HepG2 (cell line): ENCODE data around the gene ADAMTS13. TPM values are rescaled to one million over a fixed set of nuclear protein-coding genes. Genes with fewer than 3 reads are reported as not detected.
A peak's percentile ranks its signal among the peaks of the same experiment; 100 is the strongest.

Source experiments
- CHCHD3 ChIP-seq: sonication (generic); formaldehyde crosslinking; IDR thresholded peaks from 2 replicates; pipeline ENCODE4 v1.8.0; 2022; ENCODE audit warnings: mild to moderate bottlenecking, missing genetic modification reagents, moderate library complexity
- FOXO4 ChIP-seq: sonication (generic); formaldehyde crosslinking; conservative IDR thresholded peaks from 2 replicates; pipeline ENCODE4 v1.8.1; 2023; ENCODE audit warnings: missing genetic modification reagents
- KLF11 ChIP-seq: IDR thresholded peaks from 2 replicates; pipeline ENCODE4 v1.6.1; 2016; ENCODE audit warnings: missing compliant biosample characterization
- KLF16 ChIP-seq, 2 experiments: sonication (generic) in 1 of 2; formaldehyde crosslinking in 1 of 2; IDR thresholded peaks; 2 replicates each; pipeline versions ENCODE4 v1.6.1 to v1.8.0; 2016 to 2023; ENCODE audit warnings: missing genetic modification reagents in 2 of 2, missing compliant biosample characterization in 1 of 2
- MAZ ChIP-seq, 2 experiments: sonication (generic) in 1 of 2; formaldehyde crosslinking in 1 of 2; IDR thresholded peaks; 2 replicates each; pipeline versions ENCODE4 v1.5.0 to v1.6.1; 2012 to 2020; ENCODE audit warnings: low read depth in 2 of 2, mild to moderate bottlenecking in 2 of 2, borderline replicate concordance in 1 of 2, improper control_type of control experiment in 1 of 2, low read length in 1 of 2, missing genetic modification reagents in 1 of 2, moderate library complexity in 1 of 2
- NFATC3 ChIP-seq: sonication (generic); formaldehyde crosslinking; IDR thresholded peaks from 2 replicates; pipeline ENCODE4 v1.5.1; 2020; ENCODE audit warnings: mild to moderate bottlenecking, missing genetic modification reagents
- PHF20 ChIP-seq: sonication (generic); formaldehyde crosslinking; IDR thresholded peaks from 2 replicates; pipeline ENCODE4 v1.5.0; 2020; ENCODE audit warnings: mild to moderate bottlenecking, missing genetic modification reagents
- PTBP1 ChIP-seq: fragments of 200-400 bp; formaldehyde crosslinking; IDR thresholded peaks from 2 replicates; pipeline ENCODE4 v1.6.1; 2018; ENCODE audit warnings: low read length, low read depth; ENCODE audit not compliant: poor library complexity, severe bottlenecking
- SNAPC2 ChIP-seq: sonication (generic); formaldehyde crosslinking; IDR thresholded peaks from 2 replicates; pipeline ENCODE4 v1.8.1; 2022; ENCODE audit warnings: mild to moderate bottlenecking, missing genetic modification reagents
- ZBTB46 ChIP-seq: sonication (generic); formaldehyde crosslinking; IDR thresholded peaks from 2 replicates; pipeline ENCODE4 v1.4.0; 2020; ENCODE audit warnings: mild to moderate bottlenecking, missing genetic modification reagents, borderline replicate concordance
- ZNF232 ChIP-seq: sonication (generic); formaldehyde crosslinking; IDR thresholded peaks from 2 replicates; pipeline ENCODE4 v1.4.0; 2020; ENCODE audit warnings: missing genetic modification reagents, borderline replicate concordance
- ZNF335 ChIP-seq: sonication (generic); formaldehyde crosslinking; IDR thresholded peaks from 2 replicates; pipeline ENCODE4 v1.4.0; 2020; ENCODE audit warnings: missing genetic modification reagents
- ZNF562 ChIP-seq: sonication (generic); formaldehyde crosslinking; IDR thresholded peaks from 2 replicates; pipeline ENCODE4 v1.8.0; 2022; ENCODE audit warnings: missing genetic modification reagents, borderline replicate concordance
- ZNF564 ChIP-seq: sonication (generic); formaldehyde crosslinking; IDR thresholded peaks from 2 replicates; pipeline ENCODE4 v1.8.1; 2023; ENCODE audit warnings: mild to moderate bottlenecking, missing genetic modification reagents
- ZNF674 ChIP-seq: sonication (generic); formaldehyde crosslinking; IDR thresholded peaks from 2 replicates; pipeline ENCODE4 v1.5.0; 2020; ENCODE audit warnings: low read depth, mild to moderate bottlenecking, missing genetic modification reagents
- ZNF7 ChIP-seq: IDR thresholded peaks from 2 replicates; pipeline ENCODE4 v1.6.1; 2016; ENCODE audit warnings: missing biosample characterization, missing genetic modification reagents
- ZSCAN20 ChIP-seq: sonication (generic); formaldehyde crosslinking; IDR thresholded peaks from 2 replicates; pipeline ENCODE4 v1.4.0; 2020; ENCODE audit warnings: missing genetic modification reagents, mild to moderate bottlenecking, borderline replicate concordance
- ZSCAN21 ChIP-seq: sonication (generic); formaldehyde crosslinking; IDR thresholded peaks from 2 replicates; pipeline ENCODE4 v1.8.0; 2022; ENCODE audit warnings: mild to moderate bottlenecking, missing genetic modification reagents, moderate library complexity, borderline replicate concordance
- polyA plus RNA-seq, 8 experiments: library from polyadenylated mRNA; depleted of rRNA in 3 of 8; stranded (reverse) in 7 of 8; unstranded in 1 of 8; fragments of >200 nt; fragmentation: Illumina TruSeq in 4 of 8; extraction: Trizol in 4 of 8; gene quantifications; 2 replicates each; pipeline versions ENCODE4 v1.2.1 to v1.2.3, GENCODE V29; 2011 to 2016; ENCODE audit warnings: low read depth in 4 of 8, missing spikeins in 1 of 8, mixed read lengths in 1 of 8; ENCODE audit not compliant: insufficient read depth in 1 of 8
- total RNA-seq, 5 experiments: library from RNA; depleted of rRNA; stranded (reverse); fragments of >200 nt; fragmentation: Illumina TruSeq; extraction: Trizol; gene quantifications; 2 replicates each; pipeline ENCODE4 v1.2.3, GENCODE V29; 2016; ENCODE audit warnings: low read depth in 1 of 5
- TF ChIP-seq, protein P1 (sequence below): sonication (generic); formaldehyde crosslinking; IDR thresholded peaks from 2 replicates; pipeline ENCODE4 v1.8.1; 2023; ENCODE audit warnings: mild to moderate bottlenecking, missing genetic modification reagents
- TF ChIP-seq, protein P2 (sequence below): sonication (generic); formaldehyde crosslinking; IDR thresholded peaks from 2 replicates; pipeline ENCODE4 v1.9.0; 2022; ENCODE audit warnings: missing genetic modification reagents, mild to moderate bottlenecking, borderline replicate concordance

The ADAMTS13 gene
- total and polyA plus RNA-seq, 2 of the 13 experiments (the other 11 are each of a cell fraction or from before 2014, with no cell fraction given): 0.91 to 4.5 TPM

DNA sequence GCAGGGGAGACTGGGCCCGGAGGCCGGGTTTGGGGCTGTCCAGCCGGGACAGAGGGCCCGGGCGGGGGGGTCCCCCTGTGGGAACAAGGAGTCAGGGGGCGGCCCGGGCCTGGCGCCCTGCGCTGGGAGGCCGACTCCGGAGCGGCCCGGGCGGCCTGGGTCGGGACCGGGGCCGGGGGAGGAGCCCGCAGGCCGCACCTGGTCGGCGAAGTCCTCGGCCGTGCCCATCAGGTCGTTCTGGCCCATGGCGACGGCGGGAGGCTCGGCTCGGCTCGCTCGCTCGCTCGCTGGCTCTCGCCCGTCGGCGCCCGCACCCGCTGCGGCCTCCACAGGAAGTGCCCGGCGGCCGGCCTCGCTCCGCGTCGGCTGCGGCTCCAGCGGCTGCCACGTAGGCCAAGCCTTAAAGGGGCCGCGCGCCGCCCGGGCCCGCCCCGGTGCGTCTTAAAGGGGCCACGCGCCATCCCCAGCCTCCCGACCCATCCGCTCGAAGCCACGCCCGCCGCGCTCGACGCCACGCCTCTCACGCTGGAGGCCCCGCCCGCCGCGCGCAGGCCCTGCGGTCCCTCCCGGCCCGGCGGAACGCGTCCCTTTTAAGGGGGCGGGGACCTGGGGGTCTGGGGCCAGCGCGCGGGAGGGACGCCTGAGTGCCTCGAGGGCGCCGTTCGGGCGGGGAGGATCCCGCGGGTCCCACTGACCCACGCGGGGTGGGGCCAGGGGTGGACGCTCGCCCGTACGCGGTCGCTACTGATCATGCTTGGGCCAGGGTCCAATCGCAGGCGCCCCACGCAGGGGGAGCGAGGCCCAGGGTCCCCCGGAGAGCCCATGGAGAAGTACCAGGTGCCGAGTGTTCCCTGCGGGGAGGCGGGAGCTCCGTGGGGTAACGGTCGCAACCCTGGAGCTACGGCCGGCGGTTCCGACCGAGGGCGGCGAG, 46.2 kb upstream of the ADAMTS13 start, which contains the start of the genes STKLD1 and SURF4 (continued):
- 0 out of 2 replicates have a peak, but pooled peaks have one; percentile 40 for TF ChIP-seq NFATC3
- peak; percentile 48; the same call in 1 of the 2 replicates for TF ChIP-seq ZSCAN21
- no peak for TF ChIP-seq PTBP1
- TF ChIP-seq ZNF7: no peak
- TF ChIP-seq KLF16 (CRISPR knock-in tag; IDR thresholded peaks at IDR 0.05): peak in 1 of 2 experiments; percentile 58; a peak in 1 of 4 replicates
- TF ChIP-seq, protein P1, sequence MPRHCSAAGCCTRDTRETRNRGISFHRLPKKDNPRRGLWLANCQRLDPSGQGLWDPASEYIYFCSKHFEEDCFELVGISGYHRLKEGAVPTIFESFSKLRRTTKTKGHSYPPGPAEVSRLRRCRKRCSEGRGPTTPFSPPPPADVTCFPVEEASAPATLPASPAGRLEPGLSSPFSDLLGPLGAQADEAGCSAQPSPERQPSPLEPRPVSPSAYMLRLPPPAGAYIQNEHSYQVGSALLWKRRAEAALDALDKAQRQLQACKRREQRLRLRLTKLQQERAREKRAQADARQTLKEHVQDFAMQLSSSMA (CRISPR knock-in tag): no peak
- 0 out of 2 replicates have a peak, but pooled peaks have one; percentile 35 for TF ChIP-seq ZNF674 (CRISPR knock-in tag)
- TF ChIP-seq ZNF335: no peak
- TF ChIP-seq ZBTB46 (CRISPR knock-in tag): 0 out of 2 replicates have a peak, but pooled peaks have one; percentile 15
- 0 out of 2 replicates have a peak, but pooled peaks have one; percentile 20 for TF ChIP-seq ZSCAN20 (CRISPR knock-in tag)
- no peak for TF ChIP-seq KLF11
- TF ChIP-seq, protein P2, sequence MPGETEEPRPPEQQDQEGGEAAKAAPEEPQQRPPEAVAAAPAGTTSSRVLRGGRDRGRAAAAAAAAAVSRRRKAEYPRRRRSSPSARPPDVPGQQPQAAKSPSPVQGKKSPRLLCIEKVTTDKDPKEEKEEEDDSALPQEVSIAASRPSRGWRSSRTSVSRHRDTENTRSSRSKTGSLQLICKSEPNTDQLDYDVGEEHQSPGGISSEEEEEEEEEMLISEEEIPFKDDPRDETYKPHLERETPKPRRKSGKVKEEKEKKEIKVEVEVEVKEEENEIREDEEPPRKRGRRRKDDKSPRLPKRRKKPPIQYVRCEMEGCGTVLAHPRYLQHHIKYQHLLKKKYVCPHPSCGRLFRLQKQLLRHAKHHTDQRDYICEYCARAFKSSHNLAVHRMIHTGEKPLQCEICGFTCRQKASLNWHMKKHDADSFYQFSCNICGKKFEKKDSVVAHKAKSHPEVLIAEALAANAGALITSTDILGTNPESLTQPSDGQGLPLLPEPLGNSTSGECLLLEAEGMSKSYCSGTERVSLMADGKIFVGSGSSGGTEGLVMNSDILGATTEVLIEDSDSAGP (CRISPR knock-in tag): peak; percentile 99
- TF ChIP-seq ZNF562: no peak
- no peak; the same call in 1 of the 2 replicates for TF ChIP-seq ZNF232 (CRISPR knock-in tag)
- TF ChIP-seq MAZ (IDR thresholded peaks at IDR 0.05; ENCODE audit: borderline replicate concordance, low read depth, low read length): no peak; the same call in 1 of the 2 replicates
- peak; percentile 84 for TF ChIP-seq MAZ (CRISPR knock-in tag; IDR thresholded peaks at IDR 0.05; ENCODE audit: low read depth)
- 0 out of 2 replicates have a peak, but pooled peaks have one; percentile 12 for TF ChIP-seq FOXO4 (CRISPR knock-in tag)
- TF ChIP-seq ZNF564 (CRISPR knock-in tag): no peak
- peak; percentile 69; the same call in 1 of the 2 replicates for TF ChIP-seq CHCHD3 (CRISPR knock-in tag)
- no peak for TF ChIP-seq PHF20 (CRISPR knock-in tag)
- no peak; the same call in 1 of the 2 replicates for TF ChIP-seq SNAPC2 (CRISPR knock-in tag)
